Activated CD4-positive, alpha-beta memory T cell treated with anti-CD3 and anti-CD28 coated beads for 36 hours (primary cell): ENCODE data around the gene MGAT3. TPM values are rescaled to one million over a fixed set of nuclear protein-coding genes. Genes with fewer than 3 reads are reported as not detected.
A peak's percentile ranks its signal among the peaks of the same experiment; 100 is the strongest.

Source experiments
- CTCF ChIA-PET: fragments of 350-600 bp; sonication (Branson Sonifier 250); formaldehyde crosslinking; loops from one replicate; lab custom pipeline; 2021; ENCODE audit warnings: antibody characterized with exemption, inconsistent platforms; lab: Charles Lee
- POLR2A ChIA-PET: fragments of 350-600 bp; sonication (Branson Sonifier 250); formaldehyde crosslinking; loops from one replicate; lab custom pipeline; 2021; ENCODE audit warnings: antibody characterized with exemption; lab: Charles Lee
- DNase-seq: peaks from one replicate; pipeline ENCODE4 v3.0.0-alpha.2; 2020
- H3K27ac Mint-ChIP-seq: one replicate; pipeline ENCODE4 v1.8.0; 2021; ENCODE audit warnings: mixed read lengths
- H3K27me3 Mint-ChIP-seq: one replicate; pipeline ENCODE4 v1.8.0; 2021; ENCODE audit warnings: mixed read lengths
- H3K36me3 Mint-ChIP-seq: one replicate; pipeline ENCODE4 v1.8.0; 2021; ENCODE audit warnings: mixed read lengths
- H3K4me1 Mint-ChIP-seq: one replicate; pipeline ENCODE4 v1.8.0; 2021; ENCODE audit warnings: low read depth, mixed read lengths
- H3K4me3 Mint-ChIP-seq: one replicate; pipeline ENCODE4 v1.8.0; 2021; ENCODE audit warnings: mild to moderate bottlenecking, mixed read lengths
- H3K9me3 Mint-ChIP-seq: one replicate; pipeline ENCODE4 v1.8.0; 2021; ENCODE audit warnings: mixed read lengths
- intact Hi-C: fragments of 100-400 bp; cut with micrococcal nuclease; formaldehyde crosslinking; loops from one replicate; pipeline ENCODE4 v1.15.1; 2023
- total RNA-seq, 2 experiments: library from RNA; stranded (reverse); gene quantifications; one replicate each; pipeline ENCODE4 v1.2.3, GENCODE V29; 2021

MGAT3 gene
- total RNA-seq, 2 experiments from 2014 or later, result 0.05 TPM; not detected in 1

DNA sequence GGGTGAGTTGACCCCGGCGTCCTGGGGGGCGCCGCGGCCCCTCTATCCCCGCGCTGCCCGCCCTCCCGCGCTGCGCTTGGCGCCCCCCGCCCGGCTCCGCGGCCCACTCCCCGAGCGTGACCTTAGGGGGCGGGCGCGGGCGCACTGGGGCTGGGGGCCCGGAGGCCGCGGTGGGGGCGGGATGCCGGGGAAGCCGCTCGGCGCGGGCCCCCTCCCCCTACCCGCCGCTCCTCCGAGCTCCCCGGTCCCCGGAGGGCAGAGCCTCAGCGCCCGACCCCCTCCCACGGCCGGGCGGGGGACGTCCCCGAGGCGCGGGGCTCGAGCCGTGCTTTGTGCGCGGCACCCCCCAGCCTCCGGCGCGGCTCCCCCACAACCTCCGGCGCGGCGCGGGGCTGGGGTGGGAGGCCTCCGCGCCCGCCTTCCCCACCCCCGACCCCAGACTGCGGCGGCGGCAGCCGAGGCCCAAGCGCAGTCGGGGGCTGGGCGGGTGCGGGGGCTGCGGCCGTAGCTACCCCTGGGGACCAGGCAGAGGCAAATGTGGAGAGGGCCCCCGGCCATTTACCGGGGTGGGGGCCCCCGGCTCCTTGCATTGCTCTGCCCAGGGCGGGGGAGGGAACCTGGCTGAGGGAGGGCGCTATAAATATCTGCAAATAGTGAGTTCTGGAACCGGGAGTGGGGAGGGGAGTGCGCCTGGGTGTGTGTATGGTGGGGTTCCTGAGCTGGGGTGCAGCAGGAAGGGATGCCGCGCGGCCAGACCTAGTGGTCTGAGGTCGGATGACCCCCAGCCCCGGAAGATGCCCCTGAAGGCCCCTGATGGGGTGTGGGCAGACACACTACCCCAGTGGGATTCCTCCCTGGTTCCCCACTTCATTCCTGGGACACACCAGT is 988 bp downstream of the MGAT3 start:
- H3K27ac Mint-ChIP-seq, result no peak overlapping the region
- DNase-seq, result no peak
- peaks cover 19% of the 10 kb centered on the region for H3K4me1 Mint-ChIP-seq
- H3K36me3 Mint-ChIP-seq, result no peaks in the 10 kb centered on the region
- H3K27me3 Mint-ChIP-seq, result peaks cover 36% of the 10 kb centered on the region
- CTCF ChIA-PET, result interaction anchor here (1.4 kb wide), 1 partner anchor 71 kb away, joined by 3 read pairs; no protein-coding TSS in a partner anchor
- intact Hi-C loops, result no loop called here
- no peaks in the 10 kb centered on the region for H3K9me3 Mint-ChIP-seq
- POLR2A ChIA-PET, result no interaction called here
- peak overlapping the region; percentile 29 for H3K4me3 Mint-ChIP-seq

DNA sequence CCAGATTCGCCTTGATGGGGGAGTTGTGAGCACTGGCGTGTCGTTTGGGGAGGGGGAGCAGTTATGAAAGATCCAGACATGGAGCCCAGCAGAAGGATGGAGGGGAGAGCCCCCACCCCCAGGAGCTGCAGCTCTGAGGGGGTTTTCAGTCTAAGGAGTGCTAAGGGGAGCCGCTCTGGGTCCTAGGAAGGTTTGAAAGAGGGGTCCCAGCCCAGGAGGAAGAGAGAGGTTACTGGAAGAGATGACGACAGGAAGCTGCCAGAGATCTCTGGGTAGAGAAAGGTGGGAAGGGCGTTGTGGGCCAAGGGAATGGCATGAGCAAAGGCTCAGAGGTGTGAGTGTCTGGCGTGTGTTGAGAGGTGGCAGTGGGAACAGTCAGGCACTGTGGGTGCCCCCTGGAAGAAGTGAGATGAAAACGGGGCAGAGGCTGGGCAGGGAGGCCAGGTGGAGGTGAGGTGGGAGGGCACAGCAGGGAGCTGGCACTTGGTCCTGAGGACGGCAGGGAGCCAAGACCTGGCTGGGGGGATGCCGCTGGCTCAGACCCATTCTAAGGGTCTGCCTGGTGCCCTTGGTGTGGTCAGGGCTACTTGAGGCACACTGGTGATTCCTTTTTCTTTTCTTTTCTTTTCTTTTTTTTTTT is 1.8 kb downstream of the MGAT3 start:
- H3K4me1 Mint-ChIP-seq, result peaks cover 19% of the 10 kb centered on the region
- H3K4me3 Mint-ChIP-seq, result no peak overlapping the region
- H3K27me3 Mint-ChIP-seq, result peaks cover 36% of the 10 kb centered on the region
- no peak for DNase-seq
- POLR2A ChIA-PET, result interaction anchor here (0.6 kb wide), 1 partner anchor 914 kb away, joined by 3 read pairs; no protein-coding TSS in a partner anchor
- CTCF ChIA-PET, result interaction anchor here (1.4 kb wide), 1 partner anchor 70 kb away, joined by 3 read pairs; no protein-coding TSS in a partner anchor
- intact Hi-C loops, result no loop called here
- H3K9me3 Mint-ChIP-seq, result no peaks in the 10 kb centered on the region
- H3K27ac Mint-ChIP-seq, result no peak overlapping the region
- no peaks in the 10 kb centered on the region for H3K36me3 Mint-ChIP-seq

DNA sequence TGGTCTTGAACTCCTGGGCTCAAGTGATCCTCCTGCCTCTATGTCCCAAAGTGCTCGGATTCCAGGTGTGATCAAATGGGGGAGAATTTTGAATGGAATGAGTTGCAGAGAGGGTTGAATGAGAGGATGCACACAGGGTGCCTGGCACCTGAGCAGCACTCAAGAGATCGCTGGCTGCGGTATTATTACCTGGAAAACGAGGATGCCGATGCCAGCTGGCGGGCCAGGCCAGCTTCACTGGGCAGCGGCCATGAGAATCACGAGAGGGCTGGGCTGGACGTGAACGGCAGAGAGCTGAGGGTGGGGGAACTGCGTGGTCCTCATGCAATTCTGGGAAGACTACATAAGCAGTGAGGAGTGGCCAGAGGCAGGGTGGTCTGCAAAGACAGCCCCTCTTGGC is 2.9 kb downstream of the MGAT3 start:
- POLR2A ChIA-PET, result no interaction called here
- peaks cover 19% of the 10 kb centered on the region for H3K4me1 Mint-ChIP-seq

DNA sequence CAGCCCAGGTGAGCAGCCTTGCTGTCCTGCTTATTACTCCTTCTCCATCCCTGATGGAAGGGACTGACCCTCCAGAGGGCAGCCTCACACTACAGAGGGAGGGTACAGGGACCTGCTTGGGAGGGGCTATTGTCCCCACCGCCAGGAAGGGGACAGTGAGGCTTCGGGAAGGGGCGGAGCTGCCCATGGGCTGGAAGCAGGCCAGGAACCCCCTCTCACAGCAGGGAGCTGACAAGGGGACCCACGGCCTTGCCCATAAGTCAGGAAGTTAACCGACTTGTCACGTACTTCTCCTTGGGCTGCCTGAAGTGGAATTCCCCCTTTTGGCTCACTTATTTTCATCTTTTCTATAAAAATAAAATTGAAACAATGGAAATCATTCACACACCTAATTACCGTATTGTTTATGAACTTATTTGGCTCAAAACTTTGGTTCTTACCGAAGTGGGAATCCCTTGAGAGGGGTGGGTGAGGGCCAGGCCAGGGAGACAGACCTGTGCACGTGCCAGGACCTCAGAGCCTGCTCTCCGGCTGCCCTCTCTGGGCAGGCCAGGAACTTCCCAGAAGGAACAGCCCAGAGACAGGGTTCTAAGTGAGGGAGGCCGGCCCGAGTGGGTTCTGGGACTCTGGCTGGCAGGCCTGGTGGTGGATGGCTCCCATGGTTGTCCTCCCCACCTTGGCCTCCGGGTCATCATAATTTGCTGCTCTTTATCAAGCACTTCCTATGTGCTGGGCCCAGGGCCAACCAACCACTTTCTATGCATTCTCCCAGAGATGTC is 5.8 kb downstream of the MGAT3 start:
- no peaks in the 10 kb centered on the region for H3K9me3 Mint-ChIP-seq
- H3K36me3 Mint-ChIP-seq, result no peaks in the 10 kb centered on the region
- no peak overlapping the region for H3K27ac Mint-ChIP-seq
- ChIA-PET POLR2A (no interaction called here), CTCF (no interaction called here)
- peaks cover 8% of the 10 kb centered on the region for H3K4me1 Mint-ChIP-seq
- H3K4me3 Mint-ChIP-seq, result no peak overlapping the region
- H3K27me3 Mint-ChIP-seq, result peaks cover 21% of the 10 kb centered on the region
- no peak for DNase-seq
- intact Hi-C loops, result no loop called here

More for the DNA sequence above, 2.9 kb downstream of the MGAT3 start:
- intact Hi-C loops, result no loop called here
- no peak for DNase-seq
- CTCF ChIA-PET, result no interaction called here
- Mint-ChIP-seq H3K9me3 (no peaks in the 10 kb centered on the region), H3K27ac (no peak overlapping the region), H3K4me3 (no peak overlapping the region), H3K27me3 (peaks cover 33% of the 10 kb centered on the region), H3K36me3 (no peaks in the 10 kb centered on the region)

DNA sequence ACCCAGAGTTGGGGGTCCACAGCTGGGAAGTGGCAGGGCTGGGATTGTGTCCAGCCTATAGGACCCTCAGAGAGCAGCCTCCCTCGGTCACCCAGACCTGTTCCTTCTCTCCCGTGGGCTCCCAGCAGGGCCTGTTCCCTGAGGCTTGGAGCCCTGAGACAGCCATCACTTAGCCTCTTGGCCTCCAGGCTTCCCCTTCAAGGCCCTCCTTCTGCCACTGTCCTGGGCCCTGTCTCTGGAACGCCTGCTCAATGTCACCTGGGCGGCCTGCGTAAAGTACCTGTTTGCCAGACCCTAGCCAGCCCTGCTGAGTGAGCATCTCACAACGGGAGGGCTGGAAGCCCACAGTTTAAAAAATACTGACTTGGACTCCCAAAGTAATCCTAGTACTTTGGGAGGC is 6.5 kb downstream of the MGAT3 start:
- H3K4me3 Mint-ChIP-seq, result no peak overlapping the region
- H3K36me3 Mint-ChIP-seq, result no peaks in the 10 kb centered on the region
- no peaks in the 10 kb centered on the region for H3K9me3 Mint-ChIP-seq
- H3K4me1 Mint-ChIP-seq, result peaks cover 5% of the 10 kb centered on the region
- H3K27ac Mint-ChIP-seq, result no peak overlapping the region
- intact Hi-C loops, result no loop called here
- H3K27me3 Mint-ChIP-seq, result peaks cover 17% of the 10 kb centered on the region
- ChIA-PET POLR2A (no interaction called here), CTCF (no interaction called here)
- DNase-seq, result no peak

DNA sequence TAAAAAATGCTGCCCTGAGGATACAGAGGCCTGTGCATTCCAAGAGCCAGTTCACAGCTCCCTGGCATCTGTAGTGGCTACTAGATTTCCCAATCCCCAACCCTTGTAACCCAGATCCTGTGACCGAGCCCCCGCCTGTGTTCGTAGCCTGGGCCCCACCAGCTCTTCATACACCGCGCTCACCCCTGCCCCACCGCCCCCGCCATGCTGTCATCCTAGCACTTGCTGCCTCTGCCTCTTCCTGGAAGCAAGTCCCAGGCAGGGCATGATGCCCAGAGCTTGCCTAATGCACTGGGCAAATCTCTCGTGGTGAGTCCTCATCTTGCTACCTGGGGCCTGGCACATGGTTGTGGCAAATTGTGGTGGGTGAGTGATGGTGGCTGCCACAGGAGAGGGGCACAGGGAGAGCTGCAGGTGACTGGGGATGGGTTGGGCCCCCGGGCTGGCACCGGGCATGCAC is 7.1 kb downstream of the MGAT3 start:
- Mint-ChIP-seq H3K9me3 (no peaks in the 10 kb centered on the region), H3K4me3 (no peak overlapping the region), H3K27ac (no peak overlapping the region), H3K27me3 (peaks cover 10% of the 10 kb centered on the region), H3K4me1 (no peaks in the 10 kb centered on the region), H3K36me3 (no peaks in the 10 kb centered on the region)
- no peak for DNase-seq
- CTCF ChIA-PET, result interaction anchor here (0.6 kb wide), 1 partner anchor 1019 kb away, joined by 4 read pairs; no protein-coding TSS in a partner anchor
- POLR2A ChIA-PET, result interaction anchor here (0.6 kb wide), 1 partner anchor 577 kb away, joined by 4 read pairs; no protein-coding TSS in a partner anchor
- intact Hi-C loops, result no loop called here

DNA sequence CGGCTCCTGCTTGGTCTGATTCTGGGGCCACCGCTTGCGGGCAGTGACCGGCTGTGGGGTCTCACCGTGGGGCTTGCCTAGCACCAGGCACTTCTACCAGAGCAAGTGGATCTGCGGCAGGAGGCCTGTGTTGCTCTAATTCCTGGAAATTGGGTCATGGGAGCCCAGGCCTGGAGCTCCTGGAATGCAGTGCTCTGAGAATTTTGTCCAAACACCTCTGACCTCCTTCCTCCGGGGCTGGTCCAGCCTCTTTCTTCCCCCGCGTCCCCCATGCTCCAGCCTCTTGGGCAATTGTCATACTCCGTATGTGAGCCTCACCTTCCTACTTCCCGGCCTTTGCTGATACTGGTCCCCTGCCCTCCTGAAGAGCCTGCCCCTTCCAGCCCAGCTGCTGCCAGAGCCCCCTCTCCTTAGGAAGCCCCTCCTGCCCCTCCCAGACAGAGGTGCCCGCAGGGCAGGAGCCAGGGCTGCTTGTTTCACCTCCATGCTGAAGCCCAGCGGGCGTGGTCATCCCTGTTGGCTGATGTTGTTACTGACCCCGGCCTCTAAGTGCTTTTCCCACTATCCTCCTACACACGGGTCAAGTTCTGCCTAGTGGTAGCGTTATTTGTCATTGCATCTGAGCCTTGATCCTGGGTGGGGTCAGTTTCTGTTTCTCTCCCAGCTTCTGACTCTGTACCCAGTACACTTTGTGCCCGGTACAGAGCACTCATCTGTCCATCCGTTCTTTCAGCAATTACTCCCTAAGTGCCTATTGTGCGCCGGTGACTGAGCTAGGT is 9.6 kb downstream of the MGAT3 start:
- ChIA-PET CTCF (no interaction called here), POLR2A (no interaction called here)
- intact Hi-C loops, result no loop called here
- H3K4me3 Mint-ChIP-seq, result no peak overlapping the region
- no peak overlapping the region for H3K27ac Mint-ChIP-seq
- no peaks in the 10 kb centered on the region for H3K27me3 Mint-ChIP-seq
- no peaks in the 10 kb centered on the region for H3K9me3 Mint-ChIP-seq
- no peaks in the 10 kb centered on the region for H3K36me3 Mint-ChIP-seq
- H3K4me1 Mint-ChIP-seq, result peaks cover 2% of the 10 kb centered on the region
- no peak for DNase-seq

DNA sequence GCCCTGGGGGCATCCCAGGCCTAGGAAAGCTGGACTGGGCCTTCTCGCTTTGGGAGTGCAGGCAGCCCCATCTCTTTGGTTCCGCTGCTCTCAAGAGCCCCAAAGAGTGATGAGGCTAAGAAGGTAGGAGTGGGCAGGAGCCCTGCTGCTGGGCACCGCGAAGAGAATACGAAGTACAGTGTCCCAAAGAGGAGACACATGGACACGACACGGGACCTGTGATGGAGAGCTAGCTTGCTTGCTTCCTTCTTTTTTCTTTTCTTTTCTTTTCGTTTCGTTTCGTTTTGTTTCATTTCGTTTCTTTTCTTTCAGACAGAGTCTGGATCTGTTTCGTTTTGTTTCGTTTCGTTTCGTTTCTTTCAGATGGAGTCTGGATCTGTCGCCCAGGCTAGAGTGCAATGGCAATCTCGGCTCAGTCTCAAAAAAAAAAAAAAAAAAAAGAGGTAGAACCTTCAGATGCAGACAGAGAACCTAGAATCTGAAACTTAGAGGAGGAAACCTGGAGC is 10.6 kb downstream of the MGAT3 start:
- Mint-ChIP-seq H3K9me3 (no peaks in the 10 kb centered on the region), H3K4me1 (peaks cover 11% of the 10 kb centered on the region), H3K36me3 (no peaks in the 10 kb centered on the region), H3K4me3 (no peak overlapping the region), H3K27me3 (no peaks in the 10 kb centered on the region), H3K27ac (no peak overlapping the region)
- no peak for DNase-seq
- intact Hi-C loops, result no loop called here
- CTCF ChIA-PET, result interaction anchor here (0.9 kb wide), 1 partner anchor 30 kb away, joined by 3 read pairs; no protein-coding TSS in a partner anchor
- POLR2A ChIA-PET, result no interaction called here

DNA sequence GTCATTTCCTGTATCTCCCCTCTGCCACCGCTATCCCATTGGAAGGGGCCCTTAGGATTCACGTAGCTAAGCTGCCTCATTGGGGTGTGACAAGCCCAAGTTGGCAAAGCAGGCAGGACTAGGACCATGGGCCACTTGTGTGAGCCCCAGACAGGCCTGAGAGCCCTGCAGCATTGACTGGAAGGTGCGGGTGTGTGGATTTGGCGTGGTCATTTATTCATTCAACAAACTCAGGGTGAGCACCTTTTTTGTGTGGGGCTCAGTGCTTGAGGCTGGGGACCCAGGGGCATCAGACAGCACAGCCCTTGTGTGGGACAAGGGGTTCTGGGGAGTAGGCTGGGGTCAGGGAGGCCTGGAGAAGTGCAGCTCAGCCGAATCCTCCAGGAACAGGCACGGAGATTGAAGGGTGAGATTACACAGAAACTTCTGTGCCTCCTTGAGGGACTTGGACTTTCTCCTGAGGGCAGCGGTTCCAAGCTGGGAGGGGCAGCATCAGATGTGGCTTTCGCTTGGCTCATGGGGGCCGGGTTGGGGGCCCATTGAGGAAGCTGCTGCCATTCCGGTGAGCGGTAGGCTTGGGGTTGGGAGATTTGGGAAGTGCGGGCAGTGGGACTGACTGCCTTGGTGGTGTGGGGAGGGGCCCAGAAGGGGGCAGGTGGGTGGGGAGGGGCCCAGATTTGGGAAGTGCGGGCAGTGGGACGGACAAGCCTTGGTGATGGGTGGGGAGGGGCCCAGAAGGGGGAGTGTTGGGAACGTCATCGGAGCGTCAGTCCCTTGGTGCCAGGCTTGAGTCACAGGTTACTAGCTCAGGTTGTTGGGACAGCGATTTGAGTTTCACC is 11.9 kb downstream of the MGAT3 start:
- H3K36me3 Mint-ChIP-seq, result no peaks in the 10 kb centered on the region
- CTCF ChIA-PET, result interaction anchor here (0.9 kb wide), 1 partner anchor 28 kb away, joined by 3 read pairs; no protein-coding TSS in a partner anchor

DNA sequence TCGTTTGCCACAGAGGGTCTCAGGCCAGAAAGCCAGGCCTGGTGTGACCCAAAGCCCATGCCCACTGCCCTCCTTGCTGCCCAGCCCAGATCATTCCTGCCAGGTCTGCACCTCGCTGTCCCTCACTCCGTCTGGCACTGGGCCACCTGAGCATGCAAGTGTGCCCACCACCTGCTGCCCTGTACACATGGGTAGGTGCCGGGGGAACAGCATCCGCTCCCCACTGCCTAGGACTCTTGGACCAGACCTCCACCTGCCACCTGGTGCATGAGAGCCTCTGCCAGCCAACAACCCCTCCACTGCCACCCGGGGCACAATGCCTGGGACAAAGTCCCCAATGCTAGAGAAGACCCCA is 12.5 kb downstream of the MGAT3 start:
- Mint-ChIP-seq H3K4me3 (no peak overlapping the region), H3K27ac (no peak overlapping the region), H3K9me3 (no peaks in the 10 kb centered on the region), H3K27me3 (no peaks in the 10 kb centered on the region), H3K4me1 (peaks cover 14% of the 10 kb centered on the region), H3K36me3 (no peaks in the 10 kb centered on the region)
- intact Hi-C loops, result no loop called here
- DNase-seq, result no peak
- CTCF ChIA-PET, result no interaction called here
- POLR2A ChIA-PET, result no interaction called here

More for the DNA sequence above, 11.9 kb downstream of the MGAT3 start:
- H3K27ac Mint-ChIP-seq, result no peak overlapping the region
- POLR2A ChIA-PET, result no interaction called here
- H3K9me3 Mint-ChIP-seq, result no peaks in the 10 kb centered on the region
- peaks cover 14% of the 10 kb centered on the region for H3K4me1 Mint-ChIP-seq
- no peaks in the 10 kb centered on the region for H3K27me3 Mint-ChIP-seq
- H3K4me3 Mint-ChIP-seq, result no peak overlapping the region
- intact Hi-C loops, result no loop called here
- DNase-seq, result no peak
